Hepatocyte (in vitro differentiated cells): ENCODE data around the gene USP10. TPM values are rescaled to one million over a fixed set of nuclear protein-coding genes. Genes with fewer than 3 reads are reported as not detected.
"Not testable (repeated sequence)": the region's sequence is repeated elsewhere in the genome, so short reads cannot be mapped to it uniquely, and the experiment has no call there.

Source experiments
- DNase-seq: peaks from one replicate; pipeline ENCODE4 v3.0.0-alpha.2; 2016; ENCODE audit warnings: low spot score
- H2AFZ ChIP-seq: fragments of 200-600 bp; sonication (generic); 2 replicates; pipeline ENCODE4 v1.6.0; 2016; ENCODE audit warnings: antibody characterized with exemption, mild to moderate bottlenecking
- H3K27ac ChIP-seq: fragments of 200-600 bp; sonication (generic); 2 replicates; pipeline ENCODE4 v1.5.1; 2016; ENCODE audit warnings: mild to moderate bottlenecking
- H3K27me3 ChIP-seq: fragments of 200-600 bp; sonication (generic); 2 replicates; pipeline ENCODE4 v1.6.1; 2016
- H3K36me3 ChIP-seq: fragments of 200-600 bp; sonication (generic); replicated peaks from 2 replicates; pipeline ENCODE4 v1.5.1; 2016; ENCODE audit warnings: low read depth; ENCODE audit not compliant: insufficient read depth
- H3K4me1 ChIP-seq: fragments of 200-600 bp; sonication (generic); 2 replicates; pipeline ENCODE4 v1.5.1; 2016; ENCODE audit warnings: mild to moderate bottlenecking, moderate library complexity; ENCODE audit not compliant: insufficient read depth
- H3K4me2 ChIP-seq: fragments of 200-600 bp; sonication (generic); 2 replicates; pipeline ENCODE4 v1.6.0; 2016
- H3K4me3 ChIP-seq: fragments of 200-600 bp; sonication (generic); 2 replicates; pipeline ENCODE4 v1.5.1; 2016; ENCODE audit warnings: mild to moderate bottlenecking
- H3K79me2 ChIP-seq: fragments of 200-600 bp; sonication (generic); 2 replicates; pipeline ENCODE4 v1.6.0; 2017; ENCODE audit warnings: mild to moderate bottlenecking
- H3K9me2 ChIP-seq: fragments of 200-600 bp; sonication (generic); replicated peaks from 2 replicates; pipeline ENCODE4 v1.6.0; 2017; ENCODE audit warnings: mild to moderate bottlenecking; ENCODE audit not compliant: insufficient read depth
- H3K9me3 ChIP-seq: fragments of 200-600 bp; sonication (generic); 2 replicates; pipeline ENCODE4 v1.5.1; 2016; ENCODE audit warnings: low read depth, mild to moderate bottlenecking
- H4K20me1 ChIP-seq: fragments of 200-600 bp; sonication (generic); 2 replicates; pipeline ENCODE4 v1.6.0; 2016; ENCODE audit warnings: mild to moderate bottlenecking; ENCODE audit not compliant: insufficient read depth, poor library complexity, severe bottlenecking
- EZH2 ChIP-seq: fragments of 200-600 bp; sonication (generic); IDR thresholded peaks from 2 replicates; pipeline ENCODE4 v1.6.1; 2016; ENCODE audit warnings: antibody characterized with exemption, mild to moderate bottlenecking, borderline replicate concordance
- EZH2phosphoT487 ChIP-seq: fragments of 200-600 bp; sonication (generic); IDR thresholded peaks from one replicate; pipeline ENCODE4 v1.6.1; 2018; ENCODE audit warnings: antibody characterized with exemption, mild to moderate bottlenecking, low read depth, moderate library complexity; ENCODE audit not compliant: unreplicated experiment, severe bottlenecking
- WGBS: methylation state at CpG from one replicate; pipeline ENCODE4 v1.1.6; 2016; ENCODE audit warnings: low lambda C conversion rate; ENCODE audit errors: missing lambda C conversion rate; 5-methylcytosine and 5-hydroxymethylcytosine counted together
- polyA plus RNA-seq: library from polyadenylated mRNA; unstranded; fragments of >200 nt; fragmentation: Nextera tagmentation; extraction: Ambion mirVana; gene quantifications from 2 replicates; pipeline ENCODE4 v1.2.1, GENCODE V29; 2016
- total RNA-seq: library from RNA; depleted of rRNA; stranded (reverse); fragments of >200 nt; gene quantifications from 2 replicates; pipeline ENCODE4 v1.2.3, GENCODE V29; 2014
- TF ChIP-seq, protein P1 (sequence below): fragments of 200-600 bp; sonication (generic); IDR thresholded peaks from 2 replicates; pipeline ENCODE4 v1.5.1; 2016; ENCODE audit warnings: antibody characterized with exemption, mild to moderate bottlenecking; ENCODE audit not compliant: poor library complexity

USP10 gene
- total and polyA plus RNA-seq, 2 experiments from 2014 or later, result 53.1 to 62.4 TPM

DNA sequence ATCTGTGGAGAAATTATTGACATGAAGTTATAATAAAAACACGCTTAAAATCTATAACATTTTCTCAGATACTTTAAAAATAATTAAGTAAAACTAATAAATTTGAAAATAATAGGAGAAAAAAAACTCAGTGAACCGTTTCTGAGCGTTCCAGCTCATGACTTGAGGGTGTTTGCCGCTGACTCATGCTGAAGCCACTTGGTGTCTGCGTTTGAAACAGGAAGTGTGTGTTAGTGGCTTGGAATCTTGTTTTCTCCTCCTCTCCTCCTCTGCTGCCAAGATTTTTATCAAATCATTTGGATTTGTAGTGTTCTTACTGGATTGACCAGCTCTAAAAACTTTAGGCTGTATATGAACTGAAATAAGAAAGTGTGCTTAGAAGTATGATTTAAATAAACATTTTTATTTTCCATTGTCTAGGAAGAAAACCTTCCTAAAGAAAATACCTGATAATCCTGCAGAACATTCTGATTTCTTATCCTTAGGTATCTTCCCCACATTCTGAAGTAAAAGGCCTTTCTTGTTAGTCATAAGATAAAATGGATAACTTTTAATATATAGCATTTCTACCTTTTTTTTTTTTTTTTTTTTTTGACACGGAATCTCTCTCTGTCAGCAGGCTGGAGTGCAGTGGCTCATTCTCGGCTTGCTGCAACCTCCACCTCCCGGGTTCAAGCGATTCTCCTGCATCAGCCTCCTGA is 30.8 kb downstream of the USP10 start:
- H3K4me1 ChIP-seq, result peaks cover 45% of the 10 kb centered on the region
- no peaks in the 10 kb centered on the region for H3K9me3 ChIP-seq
- H3K4me2 ChIP-seq, result peak overlapping the region; percentile 67
- peaks cover 20% of the 10 kb centered on the region for H4K20me1 ChIP-seq
- H2AFZ ChIP-seq, result no peak overlapping the region
- H3K79me2 ChIP-seq, result peaks cover 88% of the 10 kb centered on the region
- TF ChIP-seq EZH2phosphoT487 (no peak), EZH2 (no peak)
- TF ChIP-seq, protein P1, sequence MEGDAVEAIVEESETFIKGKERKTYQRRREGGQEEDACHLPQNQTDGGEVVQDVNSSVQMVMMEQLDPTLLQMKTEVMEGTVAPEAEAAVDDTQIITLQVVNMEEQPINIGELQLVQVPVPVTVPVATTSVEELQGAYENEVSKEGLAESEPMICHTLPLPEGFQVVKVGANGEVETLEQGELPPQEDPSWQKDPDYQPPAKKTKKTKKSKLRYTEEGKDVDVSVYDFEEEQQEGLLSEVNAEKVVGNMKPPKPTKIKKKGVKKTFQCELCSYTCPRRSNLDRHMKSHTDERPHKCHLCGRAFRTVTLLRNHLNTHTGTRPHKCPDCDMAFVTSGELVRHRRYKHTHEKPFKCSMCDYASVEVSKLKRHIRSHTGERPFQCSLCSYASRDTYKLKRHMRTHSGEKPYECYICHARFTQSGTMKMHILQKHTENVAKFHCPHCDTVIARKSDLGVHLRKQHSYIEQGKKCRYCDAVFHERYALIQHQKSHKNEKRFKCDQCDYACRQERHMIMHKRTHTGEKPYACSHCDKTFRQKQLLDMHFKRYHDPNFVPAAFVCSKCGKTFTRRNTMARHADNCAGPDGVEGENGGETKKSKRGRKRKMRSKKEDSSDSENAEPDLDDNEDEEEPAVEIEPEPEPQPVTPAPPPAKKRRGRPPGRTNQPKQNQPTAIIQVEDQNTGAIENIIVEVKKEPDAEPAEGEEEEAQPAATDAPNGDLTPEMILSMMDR, result no peak
- no peaks in the 10 kb centered on the region for H3K36me3 ChIP-seq
- no peaks in the 10 kb centered on the region for H3K27me3 ChIP-seq
- H3K27ac ChIP-seq, result peak overlapping the region; percentile 61
- WGBS, result 32% methylated on average over 9 of the region's 9 CpGs
- no peaks in the 10 kb centered on the region for H3K9me2 ChIP-seq
- H3K4me3 ChIP-seq, result no peak overlapping the region
- DNase-seq, result peak; percentile 84

DNA sequence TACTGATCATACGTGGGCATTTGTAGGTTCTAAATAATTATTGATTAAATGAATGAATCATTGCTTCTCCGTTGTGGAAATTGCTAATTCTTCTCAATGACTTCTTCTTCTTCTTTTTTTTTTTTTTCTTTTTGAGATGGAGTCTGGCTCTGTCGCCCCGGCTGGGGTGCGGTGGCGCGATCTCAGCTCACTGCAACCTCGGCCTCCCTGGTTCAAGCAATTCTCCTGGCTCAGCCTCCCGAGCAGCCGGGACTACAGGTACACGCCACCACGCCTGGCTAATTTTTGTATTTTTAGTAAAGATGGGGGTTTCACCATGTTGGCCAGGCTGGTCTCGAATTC is 32.5 kb downstream of the USP10 start:
- H3K79me2 ChIP-seq, result peaks cover 91% of the 10 kb centered on the region
- not testable (repeated sequence) for H2AFZ ChIP-seq, H3K9me3 ChIP-seq, H3K4me3 ChIP-seq, DNase-seq, H3K36me3 ChIP-seq, H3K27me3 ChIP-seq, H3K9me2 ChIP-seq, H3K4me2 ChIP-seq
- WGBS, result 95% methylated on average over 13 of the region's 13 CpGs
- peak overlapping the region; percentile 61 for H3K27ac ChIP-seq
- H4K20me1 ChIP-seq, result peaks cover 18% of the 10 kb centered on the region
- H3K4me1 ChIP-seq, result peaks cover 34% of the 10 kb centered on the region

DNA sequence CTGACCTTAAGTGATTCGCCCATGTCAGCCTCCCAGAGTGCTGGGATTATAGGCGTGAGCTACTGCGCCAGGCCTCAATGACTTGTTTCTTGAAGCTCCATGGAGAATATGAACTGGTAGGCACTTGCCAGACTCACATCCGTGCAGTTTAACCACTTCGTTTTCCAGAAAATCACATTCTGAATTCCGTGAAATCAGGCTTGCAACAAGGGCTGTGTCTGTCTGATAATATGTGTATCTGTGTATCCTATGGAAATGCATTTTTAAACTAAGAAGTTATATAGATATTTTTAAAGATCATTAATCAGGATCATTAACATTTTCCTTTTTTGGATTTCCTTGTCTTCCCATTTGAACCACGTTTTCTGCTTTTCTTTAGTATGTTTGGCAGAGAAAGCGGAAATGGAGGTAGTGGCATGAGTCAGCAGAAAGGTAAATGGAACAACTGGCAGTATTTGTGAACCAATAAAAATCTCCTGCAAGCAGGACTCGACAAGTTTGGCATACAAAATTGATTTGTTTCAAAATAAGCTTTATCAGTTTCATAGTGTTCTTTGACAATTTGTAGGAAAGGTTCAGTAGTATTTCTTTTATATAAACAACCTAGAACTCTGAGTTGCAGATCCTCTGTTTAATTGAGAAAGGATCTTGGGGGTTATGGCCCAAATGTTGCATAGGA is 33.0 kb downstream of the USP10 start:
- no peak for TF ChIP-seq EZH2
- TF ChIP-seq EZH2phosphoT487, result no peak
- TF ChIP-seq, protein P1, result no peak
- Histone ChIP-seq H3K4me2 (no peak overlapping the region), H3K4me1 (peaks cover 29% of the 10 kb centered on the region), H3K4me3 (no peak overlapping the region), H2AFZ (no peak overlapping the region), H3K27me3 (no peaks in the 10 kb centered on the region), H3K9me2 (no peaks in the 10 kb centered on the region), H4K20me1 (peaks cover 17% of the 10 kb centered on the region), H3K9me3 (no peaks in the 10 kb centered on the region), H3K27ac (peak overlapping the region; percentile 61), H3K36me3 (no peaks in the 10 kb centered on the region), H3K79me2 (peaks cover 91% of the 10 kb centered on the region)
- no peak for DNase-seq
- 78% methylated on average over 9 of the region's 9 CpGs for WGBS

DNA sequence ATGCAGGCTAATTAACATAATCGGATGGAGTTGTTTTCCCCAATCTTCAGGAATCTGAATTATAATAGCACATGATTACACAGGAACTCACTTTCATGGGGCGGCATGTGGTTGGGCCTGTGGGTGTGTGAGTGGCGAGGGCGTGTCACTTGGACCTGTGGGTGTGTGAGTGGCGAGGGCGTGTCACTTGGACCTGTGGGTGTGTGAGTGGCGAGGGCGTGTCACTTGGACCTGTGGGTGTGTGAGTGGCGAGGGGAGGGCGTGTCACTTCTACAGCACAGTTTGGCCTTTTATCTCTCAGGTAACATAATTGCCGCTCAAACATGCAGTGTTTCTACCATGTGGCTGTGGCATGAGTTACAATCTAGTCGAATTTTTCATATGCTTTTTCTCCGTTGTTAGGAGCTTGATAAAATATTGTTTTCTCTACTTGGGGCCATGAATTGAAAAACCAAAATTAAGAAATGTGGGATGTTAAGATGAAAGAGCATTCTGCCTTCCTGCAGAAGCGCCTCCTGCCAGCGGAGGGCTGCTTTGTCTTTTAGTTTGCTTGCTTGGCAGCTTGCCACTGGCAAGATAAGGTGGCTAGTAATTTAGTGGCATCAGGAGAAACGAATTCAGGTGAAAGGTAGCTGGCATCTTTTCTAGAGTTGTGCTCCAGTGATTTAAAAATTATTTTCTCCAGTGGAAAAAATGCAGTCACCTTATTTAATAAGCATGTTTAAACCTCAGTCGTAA is 36.2 kb downstream of the USP10 start:
- Histone ChIP-seq H3K9me3 (no peaks in the 10 kb centered on the region), H3K36me3 (no peaks in the 10 kb centered on the region), H3K79me2 (peaks cover 95% of the 10 kb centered on the region), H3K4me1 (peaks cover 28% of the 10 kb centered on the region), H3K27ac (peak overlapping the region; percentile 34), H2AFZ (no peak overlapping the region), H3K9me2 (no peaks in the 10 kb centered on the region), H3K4me2 (no peak overlapping the region), H3K4me3 (no peak overlapping the region), H3K27me3 (no peaks in the 10 kb centered on the region), H4K20me1 (peaks cover 22% of the 10 kb centered on the region)
- 81% methylated on average over 17 of the region's 17 CpGs for WGBS
- no peak for DNase-seq
- no peak for TF ChIP-seq EZH2
- TF ChIP-seq, protein P1, result no peak
- no peak for TF ChIP-seq EZH2phosphoT487
